Type B pancreatic cell (in vitro differentiated cells): ENCODE data around the gene SKIC8. TPM values are rescaled to one million over a fixed set of nuclear protein-coding genes. Genes with fewer than 3 reads are reported as not detected.

Experiments used
- DNase-seq: peaks from one replicate; pipeline ENCODE4 v3.0.0; 2021; ENCODE audit warnings: mixed read lengths; ENCODE audit not compliant: unreplicated experiment; ENCODE audit errors: extremely low spot score
- H3K27ac Mint-ChIP-seq: 2 replicates; pipeline ENCODE4 v1.8.0; 2021; ENCODE audit warnings: mild to moderate bottlenecking, mixed read lengths
- H3K27me3 Mint-ChIP-seq: 2 replicates; pipeline ENCODE4 v1.8.0; 2021; ENCODE audit warnings: mixed read lengths
- H3K36me3 Mint-ChIP-seq: 2 replicates; pipeline ENCODE4 v1.8.0; 2021; ENCODE audit warnings: mixed read lengths
- H3K4me1 Mint-ChIP-seq: one replicate; pipeline ENCODE4 v1.8.0; 2021; ENCODE audit warnings: mixed read lengths; ENCODE audit not compliant: unreplicated experiment
- H3K4me3 Mint-ChIP-seq: 2 replicates; pipeline ENCODE4 v1.8.0; 2021; ENCODE audit warnings: mild to moderate bottlenecking, mixed read lengths
- H3K9me3 Mint-ChIP-seq: 2 replicates; pipeline ENCODE4 v1.8.0; 2021; ENCODE audit warnings: mixed read lengths
- CTCF ChIP-seq: fragments of 200-600 bp; sonication (generic); conservative IDR thresholded peaks from 2 replicates; pipeline ENCODE4 v1.5.0; 2021; ENCODE audit warnings: antibody characterized with exemption, mild to moderate bottlenecking
- total RNA-seq: library from RNA; stranded (reverse); gene quantifications from 2 replicates; pipeline ENCODE4 v1.2.1, GENCODE V29; 2021; ENCODE audit warnings: low replicate concordance

The SKIC8 gene
- total RNA-seq, 1 donor from 2014 or later, result 54.4 TPM

- Mint-ChIP-seq H3K4me1 (peaks cover 6% of the 10 kb centered on the region), H3K4me3 (no peak overlapping the region), H3K36me3 (peaks cover 6% of the 10 kb centered on the region), H3K9me3 (no peaks in the 10 kb centered on the region), H3K27me3 (no peaks in the 10 kb centered on the region), H3K27ac (no peak overlapping the region)
- DNase-seq, result no peak
- TF ChIP-seq CTCF, result no peak
Measured at GRCh38 chr15:78274994-78275393, 24.4 kb downstream of the SKIC8 start.

GRCh38 chr15:78272776-78273175, 26.6 kb downstream of the SKIC8 start:
- H3K4me3 Mint-ChIP-seq, result no peak overlapping the region
- peaks cover 6% of the 10 kb centered on the region for H3K4me1 Mint-ChIP-seq
- no peak for DNase-seq
- H3K27me3 Mint-ChIP-seq, result no peaks in the 10 kb centered on the region
- peaks cover under 1% of the 10 kb centered on the region for H3K36me3 Mint-ChIP-seq
- H3K9me3 Mint-ChIP-seq, result no peaks in the 10 kb centered on the region
- TF ChIP-seq CTCF, result no peak
- no peak overlapping the region for H3K27ac Mint-ChIP-seq

DNA sequence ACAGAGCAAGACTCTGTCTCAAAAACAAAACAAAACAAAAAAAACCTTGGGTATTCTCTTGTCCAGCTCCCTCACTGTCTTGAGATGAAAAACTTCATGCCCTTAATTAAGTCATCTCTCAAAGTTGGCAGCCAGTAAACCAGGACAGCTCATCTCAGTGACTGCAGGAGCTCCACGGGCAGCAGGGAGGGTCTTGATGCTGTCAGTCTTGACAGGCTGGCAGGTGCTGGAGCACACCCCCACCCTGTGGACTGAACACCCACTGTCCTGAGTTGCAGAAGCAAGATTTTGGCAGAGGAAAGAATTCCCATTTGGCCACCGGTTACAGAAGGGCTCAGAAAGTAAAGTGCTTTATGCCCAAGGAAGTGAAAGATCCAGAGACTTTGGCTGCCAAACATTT, 27.1 kb downstream of the SKIC8 start:
- Mint-ChIP-seq H3K27ac (no peak overlapping the region), H3K4me3 (no peak overlapping the region), H3K36me3 (no peaks in the 10 kb centered on the region), H3K4me1 (peaks cover 6% of the 10 kb centered on the region), H3K9me3 (no peaks in the 10 kb centered on the region), H3K27me3 (no peaks in the 10 kb centered on the region)
- TF ChIP-seq CTCF, result no peak
- no peak for DNase-seq

DNA sequence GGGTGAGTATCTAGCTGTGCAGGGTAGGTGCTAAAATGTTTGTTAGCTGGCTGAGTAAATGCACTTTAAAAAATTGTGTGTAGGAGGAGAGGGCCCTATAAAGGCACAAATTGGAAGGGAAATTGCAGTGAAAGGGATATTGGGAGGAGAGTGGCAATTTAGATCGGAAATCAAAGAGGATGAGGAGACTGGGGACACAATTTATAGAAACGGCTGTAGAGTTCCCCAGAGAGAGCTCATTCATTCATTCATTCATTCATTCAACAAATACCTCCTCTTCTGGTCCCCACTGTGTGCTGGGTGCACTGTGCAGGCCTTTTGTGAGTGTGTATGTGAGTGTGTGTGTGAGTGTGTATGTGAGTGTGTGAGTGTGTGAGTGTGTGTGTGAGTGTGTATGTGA, 32.6 kb downstream of the SKIC8 start:
- Mint-ChIP-seq H3K27ac (no peak overlapping the region), H3K4me1 (peaks cover 6% of the 10 kb centered on the region)

DNA sequence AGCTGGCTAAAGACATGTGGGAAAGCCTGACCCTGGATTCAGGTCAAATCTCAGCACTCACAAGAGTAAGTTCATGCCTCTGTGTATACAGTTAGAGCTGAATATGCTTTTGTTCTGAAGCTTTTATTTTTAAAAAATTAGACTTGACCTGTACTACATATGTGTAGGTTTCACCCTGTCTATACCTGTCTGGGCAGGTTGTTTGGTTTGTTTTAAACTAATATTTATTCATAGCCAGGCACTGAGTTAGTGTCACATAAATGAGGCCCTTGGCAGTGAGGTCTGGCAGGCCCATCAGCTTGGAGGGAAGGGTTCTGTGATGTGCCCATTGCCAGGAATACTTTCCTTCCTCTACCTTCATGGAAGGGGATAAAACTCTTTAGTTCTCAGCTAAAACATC, 33.2 kb downstream of the SKIC8 start:
- no peaks in the 10 kb centered on the region for H3K36me3 Mint-ChIP-seq
- H3K27ac Mint-ChIP-seq, result no peak overlapping the region
- TF ChIP-seq CTCF, result no peak
- DNase-seq, result no peak
- H3K4me3 Mint-ChIP-seq, result no peak overlapping the region
- no peaks in the 10 kb centered on the region for H3K27me3 Mint-ChIP-seq
- H3K4me1 Mint-ChIP-seq, result peaks cover 6% of the 10 kb centered on the region
- no peaks in the 10 kb centered on the region for H3K9me3 Mint-ChIP-seq

More for the DNA sequence above, 32.6 kb downstream of the SKIC8 start:
- Mint-ChIP-seq H3K36me3 (no peaks in the 10 kb centered on the region), H3K27me3 (no peaks in the 10 kb centered on the region), H3K9me3 (no peaks in the 10 kb centered on the region), H3K4me3 (no peak overlapping the region)
- TF ChIP-seq CTCF, result no peak
- DNase-seq, result no peak

DNA sequence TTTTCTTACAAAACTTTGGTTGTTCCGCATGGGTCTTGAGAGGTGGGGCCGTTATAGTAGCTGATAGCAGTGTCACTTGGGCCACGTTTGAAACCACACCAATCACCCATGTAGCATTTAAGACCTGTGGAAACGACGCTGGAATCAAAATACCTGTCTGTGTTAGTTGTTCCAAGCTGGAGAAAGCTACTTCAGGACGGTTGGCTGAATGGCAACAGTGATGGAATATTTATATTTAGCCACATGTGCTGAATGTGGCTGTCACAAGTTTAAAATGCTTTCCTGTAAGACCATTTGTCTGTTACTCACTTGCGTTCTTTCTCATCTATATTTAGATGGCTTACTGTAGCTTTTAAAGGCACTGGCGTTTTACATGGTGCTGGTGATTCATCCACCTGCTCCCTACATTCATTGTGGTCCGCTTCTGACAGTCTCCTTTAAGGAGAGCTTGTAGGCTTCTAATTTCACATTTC, 33.6 kb downstream of the SKIC8 start:
- Mint-ChIP-seq H3K4me3 (peak overlapping the region; percentile 78), H3K27me3 (no peaks in the 10 kb centered on the region), H3K27ac (peak overlapping the region; percentile 42), H3K9me3 (no peaks in the 10 kb centered on the region), H3K4me1 (peaks cover 6% of the 10 kb centered on the region), H3K36me3 (no peaks in the 10 kb centered on the region)
- no peak for TF ChIP-seq CTCF
- DNase-seq, result no peak
